ENCODE measurements around the gene ASB3.

GRCh38 chr2:53827398-53828175 is 40.8 kb upstream of the ASB3 start:
- TF ChIP-seq EZH2 (IDR thresholded peaks at IDR 0.05; ENCODE audit: low read length): no peak
- TF ChIP-seq CTCF (optimal IDR thresholded peaks at IDR 0.05 in 1 of 3, IDR thresholded peaks at IDR 0.05 in 1 of 3, conservative IDR thresholded peaks at IDR 0.05 in 1 of 3; ENCODE audit: extremely low read depth in 1 of 3, insufficient read depth in 2 of 3, low read length in 3 of 3): no peak

Data from keratinocyte (primary cell).